ENCODE data around the gene GRXCR2. TPM values are rescaled to one million over a fixed set of nuclear protein-coding genes. Genes with fewer than 3 reads are reported as not detected.
A peak's percentile ranks its signal among the peaks of the same experiment; 100 is the strongest.

The GRXCR2 gene
- total and polyA plus RNA-seq, 7 donors, result not detected

DNA sequence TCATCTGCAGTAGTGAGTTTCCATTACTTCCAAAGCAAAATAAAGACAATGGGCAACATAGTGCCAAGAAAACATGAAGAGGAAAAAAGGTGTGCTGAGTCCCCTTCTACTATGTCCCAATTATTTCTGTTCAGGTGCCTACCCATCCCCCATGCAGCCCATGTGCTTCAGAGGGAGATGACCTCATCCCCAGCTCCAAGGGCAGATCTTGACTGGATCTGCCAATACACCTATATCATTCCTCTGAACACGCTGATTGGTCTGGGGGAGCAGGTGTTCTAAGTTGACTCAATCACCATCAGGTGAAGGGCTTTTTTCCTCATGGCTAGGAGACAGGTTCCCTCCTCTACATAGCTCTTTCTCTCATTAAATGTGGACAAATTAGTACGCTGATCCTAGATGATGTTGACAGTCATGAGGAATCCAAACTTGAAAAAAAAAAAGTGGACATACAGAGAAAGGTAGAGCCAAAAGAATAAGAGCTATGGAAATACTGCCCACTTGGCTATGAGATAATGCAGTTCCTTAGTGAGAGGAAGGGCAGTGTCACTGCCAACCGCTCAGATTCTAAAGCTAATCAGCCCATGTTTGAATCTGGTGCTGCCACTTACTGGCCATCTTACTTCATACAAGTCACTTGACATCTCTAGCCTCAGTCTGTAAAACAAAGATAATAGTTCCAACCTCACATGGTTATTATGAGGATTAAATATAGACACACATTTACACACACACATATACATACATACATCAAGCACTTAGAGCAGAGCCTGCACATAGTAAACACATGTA lies 60.8 kb downstream of the GRXCR2 start:
- 69 to 75% (median 72%) methylated on average over 3 of the region's 3 CpGs for WGBS, 3 donors
- ATAC-seq (peak in 2 of 4 donors; percentile 53 to 57), DNase-seq (no peak)
- intact Hi-C loops (cut with DNase I), result no loop called here
- Histone ChIP-seq H3K36me3 (ENCODE audit: insufficient read depth in 1 of 2, low read depth in 1 of 2) (no peaks in the 10 kb centered on the region), H3K4me1 (no peaks in the 10 kb centered on the region), H3K4me3 (no peak overlapping the region), H3K27me3 (ENCODE audit: insufficient read depth in 3 of 3, low read length in 2 of 3) (no peaks in the 10 kb centered on the region), H3K9me3 (no peaks in the 10 kb centered on the region), H3K27ac (no peak overlapping the region)
- TF ChIP-seq, protein P1, sequence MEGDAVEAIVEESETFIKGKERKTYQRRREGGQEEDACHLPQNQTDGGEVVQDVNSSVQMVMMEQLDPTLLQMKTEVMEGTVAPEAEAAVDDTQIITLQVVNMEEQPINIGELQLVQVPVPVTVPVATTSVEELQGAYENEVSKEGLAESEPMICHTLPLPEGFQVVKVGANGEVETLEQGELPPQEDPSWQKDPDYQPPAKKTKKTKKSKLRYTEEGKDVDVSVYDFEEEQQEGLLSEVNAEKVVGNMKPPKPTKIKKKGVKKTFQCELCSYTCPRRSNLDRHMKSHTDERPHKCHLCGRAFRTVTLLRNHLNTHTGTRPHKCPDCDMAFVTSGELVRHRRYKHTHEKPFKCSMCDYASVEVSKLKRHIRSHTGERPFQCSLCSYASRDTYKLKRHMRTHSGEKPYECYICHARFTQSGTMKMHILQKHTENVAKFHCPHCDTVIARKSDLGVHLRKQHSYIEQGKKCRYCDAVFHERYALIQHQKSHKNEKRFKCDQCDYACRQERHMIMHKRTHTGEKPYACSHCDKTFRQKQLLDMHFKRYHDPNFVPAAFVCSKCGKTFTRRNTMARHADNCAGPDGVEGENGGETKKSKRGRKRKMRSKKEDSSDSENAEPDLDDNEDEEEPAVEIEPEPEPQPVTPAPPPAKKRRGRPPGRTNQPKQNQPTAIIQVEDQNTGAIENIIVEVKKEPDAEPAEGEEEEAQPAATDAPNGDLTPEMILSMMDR (IDR thresholded peaks at IDR 0.05), result no peak

Other genes starting within 250 kb of the GRXCR2 start
- 1 to 10 TPM; 1.3 to 3.0 (median 2.0) TPM for gene PRELID2, start 37.7 kb downstream of the GRXCR2 start, total RNA-seq
- under 1 TPM; 0.39 to 0.65 (median 0.39) TPM for gene PRELID2, start 37.7 kb downstream of the GRXCR2 start, polyA plus RNA-seq
- 10 to 100 TPM; 23.5 to 64.1 (median 38.2) TPM for gene SH3RF2, start 63.6 kb upstream of the GRXCR2 start, total RNA-seq
- gene SH3RF2, start 63.6 kb upstream of the GRXCR2 start, polyA plus RNA-seq, result 10 to 100 TPM in 2 of 3 donors, 1 to 10 TPM in 1; 1.1 to 24.3 (median 14.9) TPM
- under 1 TPM in 2 of 4 donors, not detected in 2; 0.49 to 0.64 TPM for gene PLAC8L1, start 232.6 kb upstream of the GRXCR2 start, total RNA-seq
- gene PLAC8L1, start 232.6 kb upstream of the GRXCR2 start, polyA plus RNA-seq, result under 1 TPM in 2 of 3 donors, not detected in 1; 0.16 to 0.52 TPM